Gastrocnemius medialis (tissue), 4 donors: Measurements from ENCODE around the gene GPS1. TPM values are rescaled to one million over a fixed set of nuclear protein-coding genes. Genes with fewer than 3 reads are reported as not detected.

Source experiments
- ATAC-seq, 2 donors: fragments of 150-250 bp; one replicate each; pipeline ENCODE4 v1.9.1; 2016
- DNase-seq, 2 donors: peaks; one replicate each; pipeline ENCODE4 v3.0.0-alpha.2; 2019
- H3K27ac ChIP-seq, 4 donors: fragments of 200-600 bp; sonication (generic); 1 replicate in 1 of 4; 2 replicates in 3 of 4; pipeline ENCODE4 v1.5.1; 2016 to 2018; ENCODE audit warnings: mild to moderate bottlenecking in 2 of 4, moderate library complexity in 1 of 4
- H3K27me3 ChIP-seq, 3 donors: fragments of 200-600 bp; sonication (generic) in 2 of 3; 1 replicate in 1 of 3; 2 replicates in 2 of 3; pipeline versions ENCODE4 v1.5.1 to v1.6.0; 2016 to 2019; ENCODE audit warnings: mild to moderate bottlenecking in 1 of 3, moderate library complexity in 1 of 3
- H3K36me3 ChIP-seq, 2 donors: fragments of 200-600 bp; sonication (generic) in 1 of 2; one replicate each; pipeline ENCODE4 v1.5.1; 2017 to 2018
- H3K4me1 ChIP-seq, 2 donors: fragments of 200-600 bp; sonication (generic) in 1 of 2; one replicate each; pipeline ENCODE4 v1.5.1; 2016 to 2017; ENCODE audit warnings: mild to moderate bottlenecking in 2 of 2
- H3K4me3 ChIP-seq, 4 donors: fragments of 200-600 bp; sonication (generic) in 3 of 4; 1 replicate in 1 of 4; 2 replicates in 3 of 4; pipeline ENCODE4 v1.5.1; 2016 to 2019; ENCODE audit warnings: mild to moderate bottlenecking in 2 of 4
- H3K9me3 ChIP-seq, 3 donors: fragments of 200-600 bp; sonication (generic) in 2 of 3; 1 replicate in 1 of 3; 2 replicates in 2 of 3; pipeline ENCODE4 v1.5.1; 2016 to 2019
- POLR2A ChIP-seq, 2 donors: fragments of 450-650 bp; IDR thresholded peaks; one replicate each; pipeline ENCODE4 v1.6.1; 2017; ENCODE audit warnings: antibody characterized with exemption in 2 of 2, mild to moderate bottlenecking in 2 of 2, moderate library complexity in 2 of 2
- in situ Hi-C, 4 donors: fragments of 200-750 bp; cut with MboI; loops; one replicate each; pipeline versions ENCODE4 v1.15.0 to v1.8.0; 2017; ENCODE audit warnings: low sequenced_read_pairs in 4 of 4
- intact Hi-C: fragments of 100-400 bp; cut with DNase I; formaldehyde crosslinking; loops from one replicate; pipeline ENCODE4 v1.15.1; 2023; ENCODE audit warnings: low total_unique reads
- total RNA-seq, 4 donors: library from RNA; depleted of rRNA; stranded (reverse); fragments of >200 nt; gene quantifications; one replicate each; pipeline versions ENCODE4 v1.1.0 to v1.2.3, GENCODE V29; 2016
- TF ChIP-seq, protein P1 (sequence below), 5 experiments: fragments of 450-650 bp in 3 of 5; fragments of 200-600 bp in 2 of 5; sonication (generic) in 2 of 5; IDR thresholded peaks in 4 of 5; conservative IDR thresholded peaks in 1 of 5; 1 replicate in 4 of 5; 2 replicates in 1 of 5; pipeline ENCODE4 v1.5.1; 2016 to 2019; ENCODE audit warnings: antibody characterized with exemption in 5 of 5, mild to moderate bottlenecking in 3 of 5, moderate library complexity in 3 of 5

GPS1 gene
- total RNA-seq, 4 donors from 2014 or later: 119 to 174 (median 137) TPM

DNA sequence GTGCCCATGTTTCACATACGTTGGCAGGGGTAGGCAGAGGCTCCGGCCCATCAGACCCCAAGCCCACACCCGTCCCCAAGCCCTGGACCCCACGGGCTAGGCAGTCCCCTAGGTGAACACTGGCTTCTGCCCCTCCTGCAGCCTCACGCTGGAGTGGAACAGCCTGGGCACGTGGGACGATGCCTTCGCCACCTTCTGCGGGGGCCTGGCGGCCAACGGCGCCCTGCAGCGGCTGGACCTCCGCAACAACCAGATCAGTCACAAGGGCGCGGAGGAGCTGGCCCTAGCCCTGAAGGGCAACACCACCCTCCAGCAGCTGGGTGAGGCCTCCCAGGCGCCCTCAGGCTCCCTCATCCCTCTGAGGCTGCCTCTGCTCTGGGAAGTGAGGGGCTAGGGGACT lies 26.8 kb upstream of the GPS1 start:
- Histone ChIP-seq H3K9me3 (no peaks in the 10 kb centered on the region), H3K4me3 (no peak overlapping the region), H3K27me3 (no peaks in the 10 kb centered on the region), H3K27ac (no peak overlapping the region), H3K4me1 (peaks cover 19 to 37% of the 10 kb centered on the region in 2 donors), H3K36me3 (no peaks in the 10 kb centered on the region)
- ATAC-seq (no peak), DNase-seq (no peak)
- in situ Hi-C loops: loop anchor here in 2 of 4 donors (5.0 to 25.0 kb wide), 2 partner anchors 63 to 112 kb away; partner anchors contain the start of gene NOTUM (in 1 of the 2)
- TF ChIP-seq, protein P1, sequence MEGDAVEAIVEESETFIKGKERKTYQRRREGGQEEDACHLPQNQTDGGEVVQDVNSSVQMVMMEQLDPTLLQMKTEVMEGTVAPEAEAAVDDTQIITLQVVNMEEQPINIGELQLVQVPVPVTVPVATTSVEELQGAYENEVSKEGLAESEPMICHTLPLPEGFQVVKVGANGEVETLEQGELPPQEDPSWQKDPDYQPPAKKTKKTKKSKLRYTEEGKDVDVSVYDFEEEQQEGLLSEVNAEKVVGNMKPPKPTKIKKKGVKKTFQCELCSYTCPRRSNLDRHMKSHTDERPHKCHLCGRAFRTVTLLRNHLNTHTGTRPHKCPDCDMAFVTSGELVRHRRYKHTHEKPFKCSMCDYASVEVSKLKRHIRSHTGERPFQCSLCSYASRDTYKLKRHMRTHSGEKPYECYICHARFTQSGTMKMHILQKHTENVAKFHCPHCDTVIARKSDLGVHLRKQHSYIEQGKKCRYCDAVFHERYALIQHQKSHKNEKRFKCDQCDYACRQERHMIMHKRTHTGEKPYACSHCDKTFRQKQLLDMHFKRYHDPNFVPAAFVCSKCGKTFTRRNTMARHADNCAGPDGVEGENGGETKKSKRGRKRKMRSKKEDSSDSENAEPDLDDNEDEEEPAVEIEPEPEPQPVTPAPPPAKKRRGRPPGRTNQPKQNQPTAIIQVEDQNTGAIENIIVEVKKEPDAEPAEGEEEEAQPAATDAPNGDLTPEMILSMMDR (IDR thresholded peaks at IDR 0.05 in 4 of 5, conservative IDR thresholded peaks at IDR 0.05 in 1 of 5): no peak
- TF ChIP-seq POLR2A (IDR thresholded peaks at IDR 0.05): no peak
- intact Hi-C loops: no loop called here

DNA sequence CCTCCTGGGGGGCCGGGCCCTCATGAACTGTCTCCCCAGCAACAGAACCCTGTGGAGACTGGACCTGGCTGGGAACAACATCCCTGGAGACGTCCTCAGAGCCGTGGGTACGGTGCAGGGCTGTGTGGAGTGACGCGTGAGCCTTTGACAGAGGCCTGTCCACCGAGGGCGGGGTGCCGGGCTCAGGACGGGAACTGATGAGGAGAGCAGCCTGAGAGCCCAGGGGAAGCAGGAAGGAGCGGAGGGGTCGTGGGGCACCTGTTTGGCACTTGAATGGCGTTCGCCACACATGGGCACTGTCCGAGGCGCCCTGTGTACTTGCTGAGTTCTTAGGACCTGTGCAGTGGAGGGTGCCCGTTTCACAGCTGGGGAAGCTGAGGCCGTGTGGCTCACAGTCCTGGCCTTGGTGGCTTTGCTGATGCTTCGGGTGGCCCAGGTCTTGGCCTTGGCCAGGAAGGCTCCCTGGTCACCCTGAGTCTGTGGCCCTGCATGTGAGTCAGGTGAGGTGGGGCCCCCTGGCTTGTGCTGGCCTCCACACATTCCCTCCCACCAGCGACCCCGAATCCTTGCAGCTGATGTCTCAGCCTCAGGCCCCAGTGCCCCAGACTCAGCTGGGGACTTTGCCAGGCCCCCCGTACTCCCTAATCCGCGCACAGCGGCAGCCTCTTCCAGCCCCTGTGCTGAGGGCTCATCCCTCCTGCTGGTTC lies 26.1 kb upstream of the GPS1 start:
- Histone ChIP-seq H3K4me3 (no peak overlapping the region), H3K4me1 (peaks cover 19 to 39% of the 10 kb centered on the region in 2 donors), H3K27ac (no peak overlapping the region), H3K27me3 (peaks cover 0 to under 1% (median 0%) of the 10 kb centered on the region in 3 donors), H3K36me3 (no peaks in the 10 kb centered on the region), H3K9me3 (no peaks in the 10 kb centered on the region)
- in situ Hi-C loops (loop anchor here in 1 of 4 donors (25.0 kb wide), 1 partner anchor 112 kb away; no protein-coding TSS in a partner anchor), intact Hi-C loops (no loop called here)
- TF ChIP-seq, protein P1 (IDR thresholded peaks at IDR 0.05 in 4 of 5, conservative IDR thresholded peaks at IDR 0.05 in 1 of 5): no peak
- TF ChIP-seq POLR2A (IDR thresholded peaks at IDR 0.05): no peak
- ATAC-seq: no peak
- no peak for DNase-seq

DNA sequence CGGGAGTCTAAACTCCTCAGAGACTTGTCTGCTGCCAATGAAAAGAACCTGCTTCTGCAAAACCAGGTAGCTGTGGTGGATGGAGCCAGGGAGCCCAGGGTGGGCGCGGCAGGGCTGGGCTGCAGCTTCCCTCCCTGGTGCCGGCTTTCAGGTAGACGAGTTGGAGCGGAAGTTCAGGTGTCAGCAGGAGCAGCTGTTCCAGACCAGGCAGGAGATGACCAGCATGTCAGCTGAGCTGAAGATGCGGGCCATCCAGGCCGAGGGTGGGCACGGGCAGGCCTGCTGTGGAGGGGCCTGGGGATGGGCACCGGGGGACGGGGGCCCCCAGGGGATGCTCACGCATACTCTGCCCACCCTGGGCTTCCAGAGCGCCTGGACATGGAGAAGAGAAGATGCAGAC lies 23.5 kb upstream of the GPS1 start:
- DNase-seq (no peak), ATAC-seq (no peak)
- Histone ChIP-seq H3K27ac (no peak overlapping the region), H3K4me3 (no peak overlapping the region), H3K36me3 (no peaks in the 10 kb centered on the region), H3K4me1 (peaks cover 9 to 31% of the 10 kb centered on the region in 2 donors), H3K27me3 (peaks cover 10 to 14% (median 11%) of the 10 kb centered on the region in 3 donors), H3K9me3 (no peaks in the 10 kb centered on the region)
- no peak for TF ChIP-seq POLR2A (IDR thresholded peaks at IDR 0.05)
- TF ChIP-seq, protein P1 (IDR thresholded peaks at IDR 0.05 in 4 of 5, conservative IDR thresholded peaks at IDR 0.05 in 1 of 5): no peak
- intact Hi-C loops (no loop called here), in situ Hi-C loops (loop anchor here in 1 of 4 donors (25.0 kb wide), 1 partner anchor 109 kb away; no protein-coding TSS in a partner anchor)

DNA sequence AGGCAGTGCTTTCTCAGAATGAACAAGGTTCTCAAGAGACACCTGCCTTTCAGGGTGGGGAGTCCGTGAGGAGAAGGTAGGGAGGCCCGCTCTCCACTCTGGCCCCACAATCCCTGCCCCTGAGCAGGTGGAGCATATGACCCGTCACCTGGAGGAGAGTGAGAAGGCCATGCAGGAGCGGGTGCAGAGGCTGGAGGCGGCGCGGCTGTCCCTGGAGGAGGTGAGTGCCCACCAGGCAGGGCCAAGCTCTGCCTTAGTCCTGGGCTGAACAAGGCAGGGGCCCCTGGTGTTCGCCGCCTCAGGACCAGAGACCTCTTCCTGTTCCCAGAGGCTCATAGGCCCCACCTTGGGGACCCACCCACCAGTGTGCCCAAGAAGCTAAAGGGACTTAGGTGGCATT lies 22.7 kb upstream of the GPS1 start:
- H3K27ac ChIP-seq: no peak overlapping the region
- DNase-seq (no peak), ATAC-seq (no peak)
- TF ChIP-seq, protein P1 (IDR thresholded peaks at IDR 0.05 in 4 of 5, conservative IDR thresholded peaks at IDR 0.05 in 1 of 5): no peak
- TF ChIP-seq POLR2A (IDR thresholded peaks at IDR 0.05): no peak
- in situ Hi-C loops: loop anchor here in 1 of 4 donors (25.0 kb wide), 1 partner anchor 108 kb away; no protein-coding TSS in a partner anchor
- H3K36me3 ChIP-seq: no peaks in the 10 kb centered on the region
- H3K27me3 ChIP-seq: peaks cover 10 to 14% (median 11%) of the 10 kb centered on the region in 3 donors
- intact Hi-C loops: no loop called here
- H3K4me3 ChIP-seq: no peak overlapping the region
- H3K9me3 ChIP-seq: no peaks in the 10 kb centered on the region
- peaks cover 7 to 24% of the 10 kb centered on the region in 2 donors for H3K4me1 ChIP-seq
